Rectal smooth muscle tissue (tissue), 1 donor: ENCODE data around the gene GOLGA6D.
"Not testable (repeated sequence)": the region's sequence is repeated elsewhere in the genome, so short reads cannot be mapped to it uniquely, and the experiment has no call there.

Experiments used
- H3K27ac ChIP-seq: one replicate; pipeline ENCODE4 v1.7.0; 2013; ENCODE audit warnings: low read depth, low read length, inconsistent platforms
- H3K27me3 ChIP-seq: one replicate; pipeline ENCODE4 v1.7.0; 2013; ENCODE audit warnings: low read length; ENCODE audit not compliant: control insufficient read depth, insufficient read depth
- H3K36me3 ChIP-seq: one replicate; pipeline ENCODE4 v1.7.0; 2013; ENCODE audit warnings: low read length; ENCODE audit not compliant: control insufficient read depth, insufficient read depth
- H3K4me1 ChIP-seq: one replicate; pipeline ENCODE4 v1.7.0; 2013; ENCODE audit warnings: low read length; ENCODE audit not compliant: control insufficient read depth, insufficient read depth
- H3K4me3 ChIP-seq: one replicate; pipeline ENCODE4 v1.7.0; 2013; ENCODE audit warnings: low read length
- H3K9ac ChIP-seq: one replicate; pipeline ENCODE4 v1.7.0; 2013; ENCODE audit warnings: low read length

GOLGA6D gene

GRCh38 chr15:75300026-75300425 is 17.4 kb downstream of the GOLGA6D start:
- not testable (repeated sequence) for H3K4me1 ChIP-seq, H3K27me3 ChIP-seq, H3K4me3 ChIP-seq, H3K27ac ChIP-seq, H3K9ac ChIP-seq, H3K36me3 ChIP-seq

DNA sequence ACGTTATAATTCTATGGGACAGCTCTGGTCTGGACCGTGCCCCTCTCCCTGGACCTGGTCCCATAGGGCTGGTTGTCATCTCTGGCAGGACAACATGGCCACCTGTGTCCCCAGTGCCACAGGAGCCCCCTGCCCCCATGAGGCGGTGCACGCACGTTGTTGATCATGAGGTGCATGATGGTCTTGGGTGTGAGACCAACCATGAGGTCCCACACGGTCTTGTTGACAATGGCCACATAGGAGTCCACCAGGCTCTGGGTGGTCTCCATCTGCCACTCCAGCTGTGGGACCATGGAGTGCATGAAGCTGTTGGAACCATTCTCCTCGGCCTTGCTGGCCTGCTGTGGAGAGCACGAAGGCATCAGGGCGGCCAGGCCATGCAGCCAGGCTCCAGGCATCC is 19.7 kb downstream of the GOLGA6D start:
- Histone ChIP-seq H3K4me3 (no peak overlapping the region), H3K27me3 (no peaks in the 10 kb centered on the region), H3K9ac (no peak overlapping the region), H3K27ac (no peak overlapping the region), H3K4me1 (no peaks in the 10 kb centered on the region), H3K36me3 (no peaks in the 10 kb centered on the region)

GRCh38 chr15:75302753-75303152 is 20.1 kb downstream of the GOLGA6D start:
- H3K9ac ChIP-seq, H3K4me3 ChIP-seq, H3K27me3 ChIP-seq, H3K4me1 ChIP-seq, H3K36me3 ChIP-seq, H3K27ac ChIP-seq: not testable (repeated sequence)

- Histone ChIP-seq H3K9ac (no peak overlapping the region), H3K27me3 (no peaks in the 10 kb centered on the region)
Measured at GRCh38 chr15:75306188-75306587, 23.6 kb downstream of the GOLGA6D start.

GRCh38 chr15:75307778-75308390 is 25.2 kb downstream of the GOLGA6D start:
- Histone ChIP-seq H3K27me3 (no peaks in the 10 kb centered on the region), H3K4me3 (no peak overlapping the region), H3K27ac (no peak overlapping the region), H3K4me1 (no peaks in the 10 kb centered on the region), H3K36me3 (no peaks in the 10 kb centered on the region), H3K9ac (no peak overlapping the region)

More at GRCh38 chr15:75306188-75306587, 23.6 kb downstream of the GOLGA6D start:
- no peak overlapping the region for H3K4me3 ChIP-seq
- H3K36me3 ChIP-seq: no peaks in the 10 kb centered on the region
- H3K27ac ChIP-seq: no peak overlapping the region
- no peaks in the 10 kb centered on the region for H3K4me1 ChIP-seq

GRCh38 chr15:75309711-75310110 is 27.1 kb downstream of the GOLGA6D start:
- no peaks in the 10 kb centered on the region for H3K36me3 ChIP-seq
- no peak overlapping the region for H3K4me3 ChIP-seq
- no peaks in the 10 kb centered on the region for H3K27me3 ChIP-seq
- no peak overlapping the region for H3K9ac ChIP-seq
- H3K4me1 ChIP-seq: no peaks in the 10 kb centered on the region
- H3K27ac ChIP-seq: no peak overlapping the region

DNA sequence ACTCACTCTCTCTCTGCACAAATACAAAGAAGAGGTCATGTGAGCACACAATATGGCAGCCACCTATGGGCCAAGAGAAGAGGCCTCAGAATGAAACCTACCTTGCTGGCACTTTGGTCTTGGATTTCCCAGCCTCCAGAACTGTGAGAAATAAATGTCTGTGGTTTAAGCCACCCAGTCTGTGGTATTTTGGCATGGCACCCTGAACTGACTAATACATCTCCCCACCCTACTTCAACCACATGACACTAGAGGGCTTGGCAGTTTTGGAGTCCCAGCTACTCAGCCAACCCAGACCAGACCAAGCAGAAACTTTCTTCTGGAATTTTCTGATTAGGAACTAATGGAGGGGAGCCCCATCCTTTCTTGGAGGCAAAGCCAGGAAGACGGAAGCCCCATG is 29.9 kb downstream of the GOLGA6D start:
- H3K9ac ChIP-seq, H3K36me3 ChIP-seq, H3K4me3 ChIP-seq, H3K4me1 ChIP-seq, H3K27ac ChIP-seq, H3K27me3 ChIP-seq: not testable (repeated sequence)

DNA sequence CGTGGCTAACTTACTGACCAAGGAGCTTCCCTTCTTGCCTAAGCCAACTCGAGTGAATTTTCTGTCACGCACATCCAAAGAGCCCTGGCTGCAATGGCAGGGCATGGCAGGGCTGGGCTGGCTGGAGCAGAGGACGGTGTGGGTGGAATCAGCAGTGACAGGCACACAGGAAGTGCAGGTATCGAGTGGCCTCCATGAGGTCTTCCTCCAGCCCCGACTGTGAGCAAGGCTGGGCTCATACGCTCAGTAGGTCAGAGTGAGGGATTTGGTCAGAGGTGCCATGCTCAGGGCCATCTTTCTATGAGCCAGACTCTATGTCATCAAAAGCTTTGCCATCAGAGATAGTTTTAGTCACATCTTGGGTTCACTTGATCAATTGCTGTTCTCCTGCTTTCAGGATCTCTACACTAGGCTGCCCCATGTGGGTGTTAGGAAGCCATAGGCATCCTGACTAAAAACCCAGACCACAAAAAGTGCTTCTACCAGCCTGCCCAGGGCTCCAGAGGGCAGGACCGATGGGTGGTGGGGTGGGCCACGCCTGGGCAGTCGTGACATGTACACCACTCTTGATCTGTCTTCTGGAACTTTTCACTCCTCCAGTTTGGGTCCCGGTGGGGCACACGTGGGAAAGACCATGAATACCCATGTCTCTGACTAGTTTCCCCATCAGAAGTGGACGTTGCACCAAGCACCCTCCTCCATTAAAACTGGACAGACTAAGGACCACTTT is 30.6 kb downstream of the GOLGA6D start:
- Histone ChIP-seq H3K4me3 (no peak overlapping the region), H3K27ac (no peak overlapping the region)

DNA sequence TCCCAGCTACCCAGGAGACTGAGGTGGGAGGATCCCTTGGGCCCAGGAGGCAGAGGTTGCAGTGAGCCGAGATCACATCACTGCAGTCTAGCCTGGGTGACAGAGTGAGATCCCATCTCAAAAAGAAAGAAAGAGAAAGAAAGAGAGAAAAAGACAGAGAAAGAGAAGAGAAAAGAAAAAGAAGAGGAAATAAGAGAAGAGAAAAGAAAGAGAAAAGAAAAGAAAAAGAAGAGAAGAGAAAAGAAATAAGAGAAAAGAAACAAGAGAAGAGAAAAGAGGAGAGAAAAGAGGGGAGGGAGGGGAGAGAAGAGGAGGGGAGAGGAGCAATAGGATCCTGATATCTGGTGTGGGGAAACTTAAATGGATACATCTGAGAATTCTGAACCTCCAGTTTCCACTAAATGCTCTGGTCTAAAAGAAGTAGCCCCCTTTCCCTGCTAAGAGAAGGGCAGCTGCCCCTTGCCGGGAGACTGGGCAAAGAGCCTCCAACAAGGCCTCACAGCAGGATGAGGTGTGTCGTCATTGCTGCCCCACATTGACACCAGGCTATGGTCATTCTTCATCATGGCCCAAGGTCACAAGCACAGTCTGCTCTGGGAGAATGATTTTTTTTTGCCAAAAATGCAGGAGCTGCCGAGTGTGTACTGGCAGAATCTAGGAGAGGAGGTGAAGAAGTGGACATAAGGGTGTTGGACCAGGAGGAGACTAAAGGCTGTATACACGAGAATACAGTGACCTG is 32.1 kb downstream of the GOLGA6D start:
- H3K4me1 ChIP-seq: no peaks in the 10 kb centered on the region
- no peak overlapping the region for H3K4me3 ChIP-seq
- no peaks in the 10 kb centered on the region for H3K27me3 ChIP-seq
- H3K27ac ChIP-seq: no peak overlapping the region
- H3K36me3 ChIP-seq: no peaks in the 10 kb centered on the region
- H3K9ac ChIP-seq: no peak overlapping the region

More for the DNA sequence above, 30.6 kb downstream of the GOLGA6D start:
- Histone ChIP-seq H3K36me3 (no peaks in the 10 kb centered on the region), H3K27me3 (no peaks in the 10 kb centered on the region), H3K4me1 (no peaks in the 10 kb centered on the region), H3K9ac (no peak overlapping the region)

GRCh38 chr15:75319231-75319897 is 36.7 kb downstream of the GOLGA6D start:
- H3K27me3 ChIP-seq, H3K4me1 ChIP-seq, H3K4me3 ChIP-seq, H3K27ac ChIP-seq, H3K9ac ChIP-seq, H3K36me3 ChIP-seq: not testable (repeated sequence)

DNA sequence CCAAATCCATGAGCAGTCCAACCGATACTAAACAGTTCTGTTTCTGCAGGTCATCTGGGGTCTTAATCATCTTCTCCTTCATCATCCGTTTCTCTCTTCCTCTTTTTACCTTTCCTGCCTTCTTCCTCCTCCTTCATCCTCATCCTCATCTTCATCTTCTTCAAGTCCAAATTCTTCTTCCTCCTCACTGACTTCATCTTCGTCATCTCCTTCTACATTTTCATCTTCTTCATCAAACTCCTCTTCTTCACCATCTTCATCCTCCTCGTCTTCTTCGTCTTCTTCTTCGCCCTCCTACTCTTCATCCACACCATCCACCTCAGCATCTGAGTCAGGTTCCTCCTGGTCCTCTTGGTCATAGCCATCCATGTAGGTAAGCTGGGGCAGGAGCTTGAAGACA is 39.1 kb downstream of the GOLGA6D start:
- H3K27me3 ChIP-seq: no peaks in the 10 kb centered on the region
- H3K4me1 ChIP-seq: no peaks in the 10 kb centered on the region
- H3K9ac ChIP-seq: no peak overlapping the region
- H3K4me3 ChIP-seq: no peak overlapping the region
- H3K27ac ChIP-seq: no peak overlapping the region
- no peaks in the 10 kb centered on the region for H3K36me3 ChIP-seq

DNA sequence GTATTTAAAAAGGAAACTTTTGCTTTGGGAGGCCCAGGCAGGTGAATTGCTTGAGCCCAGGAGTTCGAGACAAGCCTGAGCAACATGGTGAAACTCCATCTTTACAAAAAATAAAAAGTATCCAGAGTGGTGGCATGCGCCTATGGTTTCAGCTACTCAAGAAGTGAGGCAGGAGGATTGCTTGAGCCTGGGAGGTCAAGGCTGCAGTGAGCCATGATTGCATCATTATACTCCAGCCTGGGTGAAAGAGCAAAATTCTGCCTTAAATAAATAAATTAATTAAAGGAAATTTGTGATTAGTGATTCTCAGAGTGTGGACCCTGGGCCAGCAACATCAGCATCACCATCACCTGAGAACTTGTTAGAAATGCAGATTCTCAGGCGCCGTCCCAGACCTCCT is 43.3 kb downstream of the GOLGA6D start:
- Histone ChIP-seq H3K27ac (no peak overlapping the region), H3K9ac (no peak overlapping the region), H3K4me3 (no peak overlapping the region), H3K4me1 (no peaks in the 10 kb centered on the region), H3K27me3 (no peaks in the 10 kb centered on the region), H3K36me3 (no peaks in the 10 kb centered on the region)
